ENCODE results near the gene SUSD4.
A peak's percentile ranks its signal among the peaks of the same experiment; 100 is the strongest.

Gene SUSD4

DNA sequence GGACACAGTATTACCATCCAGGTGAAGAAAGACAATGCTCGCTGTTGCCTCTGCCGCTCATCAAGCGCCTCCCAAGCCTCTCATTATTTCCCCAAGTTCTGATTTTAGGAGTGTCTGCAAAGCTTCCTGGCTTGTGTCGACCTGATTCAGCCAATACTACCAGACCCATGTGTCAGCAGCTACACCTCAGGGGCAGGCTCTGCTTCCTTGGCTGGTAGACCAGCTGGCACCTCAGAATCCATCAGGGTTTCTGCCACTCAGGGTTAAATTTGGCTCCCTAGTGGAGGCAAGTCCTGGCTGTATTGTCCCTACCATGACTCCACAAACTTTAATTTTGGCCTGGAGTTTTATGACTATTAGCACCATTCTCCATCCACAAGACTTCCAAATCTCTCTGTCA lies 35.4 kb downstream of the SUSD4 start:
- DNase-seq = no peak

- DNase-seq = no peak
Measured at GRCh38 chr1:223326776-223327175, 37.2 kb downstream of the SUSD4 start.

DNA sequence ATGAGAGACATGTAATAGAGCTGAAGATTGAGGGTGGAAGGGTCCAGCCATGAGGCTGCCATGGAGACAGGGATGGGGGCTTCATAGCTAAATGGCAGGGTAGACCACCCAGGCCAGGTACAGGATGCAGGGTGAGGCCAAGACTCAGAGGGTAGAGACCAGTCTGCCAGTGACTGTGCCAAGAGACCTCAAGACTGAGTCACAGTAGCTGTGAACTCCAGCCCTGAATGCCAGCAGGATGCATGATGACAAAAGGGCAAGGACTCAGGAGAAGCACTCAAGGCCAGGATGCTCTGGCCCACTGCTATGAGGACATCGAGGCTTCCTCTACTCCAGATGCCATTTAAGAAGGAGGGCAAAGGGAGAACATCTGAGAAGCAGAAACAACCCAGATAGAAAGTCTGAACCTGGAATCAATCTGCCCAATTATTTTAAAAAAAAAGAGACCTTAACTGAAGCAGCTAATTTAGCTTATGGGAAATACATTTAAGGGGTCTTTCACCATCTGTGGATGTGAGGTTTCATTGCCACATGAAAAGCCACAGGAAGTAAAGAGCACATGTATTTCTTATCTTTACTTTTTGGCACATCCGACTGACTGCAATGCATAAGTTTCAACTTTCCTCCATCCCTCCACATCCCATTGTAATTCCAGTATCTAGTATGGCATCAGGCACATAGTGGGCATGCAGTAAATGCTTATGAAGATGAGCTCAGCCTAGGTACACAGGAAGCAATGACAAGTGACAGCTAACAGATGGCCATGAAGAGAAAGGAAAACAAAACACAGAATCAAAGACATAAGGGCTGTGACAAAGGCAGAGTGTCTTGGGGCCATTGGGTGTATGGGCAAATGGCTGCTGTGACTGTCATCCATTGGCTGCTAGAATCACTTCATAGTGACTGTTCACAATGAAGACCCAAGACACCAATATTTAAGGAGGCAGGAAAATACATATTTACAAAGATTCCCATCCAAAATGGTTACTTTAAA lies 40.2 kb downstream of the SUSD4 start:
- no peak for DNase-seq

GRCh38 chr1:223322868-223323267 lies 41.1 kb downstream of the SUSD4 start:
- no peak for DNase-seq

DNA sequence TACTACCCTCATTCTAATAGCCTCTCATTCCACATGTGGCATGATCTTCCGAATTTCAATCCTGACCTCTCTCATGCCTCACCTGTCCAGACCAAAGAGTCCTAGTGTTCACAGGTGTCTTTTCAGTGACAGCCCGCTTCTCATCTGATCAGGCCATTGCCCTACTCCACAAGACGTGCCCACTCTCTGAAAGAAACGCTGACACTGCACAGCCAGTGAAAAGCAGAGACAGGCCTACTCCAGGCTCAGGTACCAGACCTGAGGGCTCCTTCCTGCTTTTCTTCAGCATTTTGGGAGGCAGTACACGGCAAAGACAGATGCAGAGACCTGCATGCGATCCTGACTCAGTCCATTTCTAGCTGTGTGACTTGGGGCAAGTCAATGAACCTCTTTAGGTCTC lies 43.0 kb downstream of the SUSD4 start:
- DNase-seq = peak; percentile 38

DNA sequence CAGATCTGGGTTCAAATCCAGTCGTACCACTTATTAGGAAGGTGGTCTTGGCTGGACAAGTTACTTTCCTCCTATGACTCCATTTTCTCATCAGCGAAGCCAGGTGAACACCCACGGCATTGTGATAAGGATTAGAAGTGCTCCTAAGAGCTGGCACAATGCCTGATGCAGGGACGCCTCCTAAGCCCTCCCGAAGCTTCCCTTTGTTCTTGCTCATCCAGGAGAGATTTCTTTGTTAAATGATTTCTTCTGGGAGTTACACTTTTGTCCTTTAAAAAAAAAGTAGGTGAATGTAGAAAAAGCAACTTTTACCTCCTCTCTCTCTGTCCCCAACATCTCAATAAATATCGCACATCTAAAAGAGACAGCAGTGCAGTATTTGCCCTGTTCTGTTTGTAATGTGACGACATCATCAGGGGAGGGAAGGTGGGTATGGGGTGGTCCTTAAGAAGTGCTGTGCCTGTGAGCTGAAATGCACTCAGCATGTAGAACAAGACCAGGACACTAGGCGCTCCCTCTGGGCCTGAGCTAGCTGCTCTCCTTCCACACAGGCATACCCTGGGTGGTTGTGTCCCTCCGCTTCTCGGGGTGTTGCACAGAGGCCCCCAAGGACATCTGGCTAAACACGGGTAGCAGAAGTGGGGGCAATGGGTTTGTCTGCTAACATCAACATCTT lies 43.9 kb downstream of the SUSD4 start:
- peak; percentile 37 for DNase-seq

- no peak for DNase-seq
Measured at GRCh38 chr1:223319398-223319797, 44.6 kb downstream of the SUSD4 start.

DNA sequence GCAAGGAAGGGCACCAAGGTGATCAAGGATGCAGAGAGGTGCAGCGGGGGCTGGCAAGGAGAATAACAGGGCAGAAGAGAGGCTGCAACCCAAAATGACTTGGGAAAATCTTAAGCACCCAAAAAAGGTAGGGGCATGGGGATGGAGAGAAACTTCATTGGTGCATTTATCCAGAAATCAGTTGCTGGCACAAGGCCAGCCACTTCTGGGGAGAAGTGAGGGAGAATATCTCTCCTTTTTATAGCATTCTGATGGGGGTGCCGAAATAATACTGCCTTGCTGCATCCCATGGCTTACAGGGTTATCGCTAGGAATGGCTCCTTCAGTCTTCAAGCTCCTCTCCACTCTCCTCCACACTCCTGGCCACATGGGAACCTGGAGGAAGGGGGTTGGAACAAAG lies 47.9 kb downstream of the SUSD4 start:
- no peak for DNase-seq

GRCh38 chr1:223315665-223316064 lies 48.3 kb downstream of the SUSD4 start:
- no peak for DNase-seq

DNA sequence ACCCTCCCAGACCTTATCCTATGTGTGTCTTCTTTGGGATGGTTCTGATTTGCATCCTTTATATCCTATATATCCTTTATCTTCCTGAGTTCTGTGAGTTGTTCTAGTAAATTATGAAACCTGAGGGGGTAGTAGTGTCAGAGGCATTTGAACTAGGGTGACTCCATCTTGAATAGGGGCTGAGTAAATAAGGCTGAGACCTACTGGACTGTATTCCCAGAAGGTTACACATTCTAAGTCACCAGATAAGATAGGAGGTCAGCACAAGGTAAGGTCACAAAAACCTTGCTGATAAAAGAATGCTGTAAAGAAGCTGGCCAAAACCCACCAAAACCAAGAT lies 50.6 kb downstream of the SUSD4 start:
- DNase-seq = no peak

DNA sequence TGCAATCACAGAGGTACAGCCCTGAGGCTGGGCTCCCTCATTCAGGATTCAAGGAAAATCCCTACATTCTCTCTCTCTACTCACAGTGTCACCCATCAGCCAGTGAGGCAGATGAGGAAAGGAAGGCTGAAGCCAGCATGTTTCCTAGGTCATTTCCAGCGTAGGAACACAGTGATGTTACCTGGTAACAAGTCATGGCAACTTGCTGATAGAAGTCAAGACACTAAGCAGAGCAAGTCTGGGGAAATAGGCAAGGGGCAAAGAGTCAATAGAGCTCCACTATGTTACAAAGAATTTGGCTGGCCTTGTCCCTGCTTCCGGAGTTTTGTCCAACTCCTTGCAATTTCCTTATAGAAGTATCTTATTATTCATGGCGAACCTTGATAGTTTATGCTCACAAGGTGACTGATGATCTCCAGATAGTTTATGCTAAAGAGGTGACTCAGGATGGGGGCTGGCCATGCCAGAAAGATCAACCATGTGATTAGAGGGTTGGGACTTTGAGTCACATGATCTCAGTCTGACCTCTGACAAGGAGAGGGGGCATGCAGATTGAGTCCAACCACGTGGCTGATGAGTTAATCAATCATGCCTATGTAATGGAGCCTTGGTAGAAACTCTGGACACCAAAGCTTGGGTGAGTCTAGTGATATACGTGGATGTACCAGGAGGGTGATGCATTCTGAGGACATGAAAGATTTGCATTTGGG lies 51.1 kb downstream of the SUSD4 start:
- DNase-seq = no peak

DNA sequence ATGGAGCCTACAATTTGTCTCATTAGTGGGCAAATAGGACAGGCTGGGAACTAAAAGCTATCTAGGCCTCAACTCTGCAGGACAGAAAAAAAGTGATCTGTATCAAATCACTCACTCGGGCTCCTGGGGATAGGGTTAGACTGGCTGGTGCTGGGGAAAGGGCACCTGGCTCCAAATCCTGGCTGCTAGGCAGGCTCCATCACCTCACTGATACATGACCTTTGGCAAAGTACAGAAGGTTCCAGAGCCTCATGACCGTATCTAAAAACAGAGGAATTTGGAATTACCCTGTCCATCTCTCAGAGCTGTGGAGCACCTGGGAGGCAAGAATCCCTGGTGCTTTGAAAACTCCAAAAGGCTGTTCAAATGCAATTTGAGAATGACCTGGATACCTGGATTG lies 51.7 kb downstream of the SUSD4 start:
- no peak for DNase-seq

- no peak for DNase-seq
Measured at GRCh38 chr1:223311826-223312225, 52.1 kb downstream of the SUSD4 start.

GRCh38 chr1:223308136-223308535 lies 55.8 kb downstream of the SUSD4 start:
- DNase-seq = no peak

DNA sequence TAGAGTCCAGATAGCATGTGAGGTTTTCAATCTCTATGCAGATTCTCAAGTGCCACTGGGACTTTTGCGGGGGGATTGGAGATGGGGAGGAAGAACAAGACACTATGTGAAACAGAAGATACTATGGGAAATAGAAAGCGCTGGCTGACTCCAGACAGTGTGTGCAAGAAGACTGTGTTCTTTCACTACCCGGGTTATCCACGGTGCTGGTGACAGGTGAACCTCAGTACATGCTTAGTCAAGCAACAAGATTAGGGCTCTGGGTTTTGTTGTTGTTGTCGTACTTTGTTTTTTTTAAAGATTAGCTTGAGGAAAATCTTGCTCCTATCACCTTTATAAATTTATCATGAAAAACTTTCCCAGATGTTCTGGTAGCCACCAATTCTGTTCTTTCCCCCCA lies 56.4 kb downstream of the SUSD4 start:
- no peak for DNase-seq

GRCh38 chr1:223304931-223305330 lies 59.0 kb downstream of the SUSD4 start:
- DNase-seq = no peak

DNA sequence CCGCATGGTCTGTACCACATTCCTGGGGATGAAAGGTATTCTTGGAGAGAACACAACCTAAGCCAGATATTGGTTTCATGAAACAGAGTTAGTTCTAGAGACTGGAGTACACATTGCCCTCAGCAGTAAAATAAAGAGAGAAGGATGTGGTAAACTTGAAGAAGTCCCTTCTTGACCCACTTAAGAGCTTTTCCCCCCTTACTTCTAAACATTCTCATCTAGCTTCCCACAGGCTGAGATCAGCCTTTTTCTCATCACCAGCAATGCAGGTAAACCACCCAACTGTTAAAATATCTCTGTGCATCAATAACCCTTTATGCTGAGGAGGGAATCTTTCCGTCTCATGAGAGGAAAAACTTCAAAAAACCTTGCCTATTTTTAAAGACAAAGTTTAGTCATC lies 62.6 kb downstream of the SUSD4 start:
- no peak for DNase-seq

GRCh38 chr1:223299553-223299952 lies 64.4 kb downstream of the SUSD4 start:
- no peak for DNase-seq

DNA sequence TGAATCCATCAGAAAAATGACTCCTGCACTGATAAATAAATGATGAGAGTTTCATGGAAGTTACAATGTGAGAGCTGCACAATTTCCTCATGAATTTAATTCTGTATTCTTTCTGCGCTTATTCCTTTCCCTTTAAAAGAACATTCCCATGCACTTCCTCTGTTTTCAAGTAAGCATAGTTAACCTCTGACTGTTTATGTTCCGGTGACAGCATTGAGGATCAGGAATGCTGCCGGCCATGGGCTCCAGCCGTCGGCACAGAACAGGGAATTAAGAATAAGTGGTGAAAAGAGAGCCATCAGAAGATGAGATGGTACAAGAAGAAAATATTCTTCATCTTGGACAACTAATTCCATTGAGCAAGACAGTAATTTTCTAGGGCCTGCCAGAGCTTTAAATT lies 65.3 kb downstream of the SUSD4 start:
- no peak for DNase-seq

DNA sequence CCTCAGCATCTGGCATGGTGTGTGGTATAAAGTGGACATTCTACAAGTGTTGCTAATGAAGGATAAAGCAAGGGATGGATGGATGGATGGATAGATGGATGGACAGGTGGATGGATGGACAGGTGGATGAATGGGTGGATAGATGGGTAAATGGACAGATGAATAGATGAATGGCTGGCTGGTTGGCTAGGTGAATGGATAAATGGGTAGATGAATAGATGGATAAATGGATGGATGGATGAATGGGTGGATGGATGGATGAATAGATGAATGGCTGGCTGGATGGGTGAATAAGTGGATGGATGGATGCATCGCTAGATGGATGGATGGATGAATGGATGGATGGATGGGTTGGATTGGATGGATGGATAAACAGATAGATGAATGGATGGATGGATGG lies 66.2 kb downstream of the SUSD4 start:
- no peak for DNase-seq

- DNase-seq = no peak
Measured at GRCh38 chr1:223291796-223292195, 72.2 kb downstream of the SUSD4 start.

- no peak for DNase-seq
Measured at GRCh38 chr1:223290397-223290796, 73.6 kb downstream of the SUSD4 start.

DNA sequence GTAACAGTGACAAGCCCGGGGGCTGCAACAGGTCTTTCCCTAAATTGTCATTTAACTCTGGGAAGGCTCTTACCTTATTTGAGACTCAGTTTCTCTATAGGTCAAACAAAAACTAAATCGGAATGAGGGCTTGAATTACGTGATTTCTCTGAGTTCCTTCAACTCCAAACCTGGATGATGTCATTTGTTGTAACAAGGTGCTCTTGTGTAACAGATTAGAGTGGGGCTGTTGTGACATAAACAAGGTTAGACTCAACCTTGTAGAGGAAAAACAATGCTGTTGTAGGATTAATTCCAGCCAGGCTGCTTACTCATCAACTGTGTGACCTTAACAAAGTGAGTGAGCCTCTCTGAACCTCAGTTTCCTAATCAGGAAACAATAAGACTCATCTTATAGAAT lies 74.4 kb downstream of the SUSD4 start:
- no peak for DNase-seq

GRCh38 chr1:223288826-223289225 lies 75.2 kb downstream of the SUSD4 start:
- DNase-seq = no peak

Data from activated CD8-positive, alpha-beta memory T cell treated with anti-CD3 and anti-CD28 coated beads for 24 hours (primary cell).